SK-N-SH treated with all-trans-retinoic acid at 6 μM for 48 hours (cell line): ENCODE results near the gene ACBD6.

Source experiments
- CSDC2 ChIP-seq: fragments of 250-450 bp; sonication (Bioruptor Pico); IDR thresholded peaks from 2 replicates; pipeline ENCODE4 v1.5.0; 2020; ENCODE audit warnings: mild to moderate bottlenecking, moderate library complexity
- ESRRG ChIP-seq: fragments of 250-450 bp; sonication (Bioruptor Pico); IDR thresholded peaks from 2 replicates; pipeline ENCODE4 v1.6.1; 2021; ENCODE audit warnings: mild to moderate bottlenecking
- PPARA ChIP-seq: fragments of 250-450 bp; sonication (Bioruptor Pico); IDR thresholded peaks from 2 replicates; pipeline ENCODE4 v1.5.0; 2020; ENCODE audit warnings: mild to moderate bottlenecking, borderline replicate concordance
- RARB ChIP-seq: fragments of 250-450 bp; sonication (Bioruptor Pico); IDR thresholded peaks from 2 replicates; pipeline ENCODE4 v1.8.0; 2021; ENCODE audit warnings: mild to moderate bottlenecking, moderate library complexity
- TOX ChIP-seq: fragments of 250-450 bp; sonication (Bioruptor Pico); IDR thresholded peaks from 2 replicates; pipeline ENCODE4 v1.8.0; 2021; ENCODE audit warnings: mild to moderate bottlenecking, moderate library complexity, borderline replicate concordance
- ZC3H10 ChIP-seq: fragments of 250-450 bp; sonication (Bioruptor Pico); IDR thresholded peaks from 2 replicates; pipeline ENCODE4 v1.5.1; 2021; ENCODE audit warnings: mild to moderate bottlenecking, moderate library complexity
- ZFP3 ChIP-seq: fragments of 250-450 bp; sonication (Bioruptor Pico); IDR thresholded peaks from 2 replicates; pipeline ENCODE4 v1.5.0; 2020; ENCODE audit warnings: mild to moderate bottlenecking, moderate library complexity
- ZNF70 ChIP-seq: fragments of 450-650 bp; formaldehyde crosslinking; IDR thresholded peaks from 2 replicates; pipeline ENCODE4 v1.5.0; 2020; ENCODE audit warnings: mild to moderate bottlenecking, moderate library complexity
- TF ChIP-seq, protein P1 (sequence below): fragments of 250-450 bp; sonication (Bioruptor Pico); IDR thresholded peaks from 2 replicates; pipeline ENCODE4 v1.8.0; 2020; ENCODE audit warnings: mild to moderate bottlenecking, moderate library complexity, borderline replicate concordance
- TF ChIP-seq, protein P2 (sequence below): fragments of 250-450 bp; sonication (Bioruptor Pico); IDR thresholded peaks from 2 replicates; pipeline ENCODE4 v1.5.1; 2020; ENCODE audit warnings: low read depth, mild to moderate bottlenecking, moderate library complexity

DNA sequence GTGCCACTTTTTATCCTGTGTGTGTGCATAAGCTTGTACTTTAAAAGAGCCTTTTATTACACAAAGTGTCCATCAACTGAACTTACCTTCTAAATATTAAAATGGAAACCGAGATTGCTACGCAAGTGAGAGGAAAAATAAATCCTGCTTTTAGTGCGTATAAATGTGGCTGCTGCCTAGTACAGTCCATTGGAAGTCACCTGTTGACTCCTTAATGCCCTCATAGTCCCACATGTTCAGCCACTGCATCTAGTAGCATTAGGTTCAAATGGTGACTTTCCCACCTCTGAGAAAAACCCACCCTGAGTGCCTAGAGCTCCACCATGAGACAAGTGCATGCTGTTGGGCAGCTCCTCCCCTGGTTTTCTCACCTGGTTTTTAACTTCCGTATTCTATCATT, 219.3 kb downstream of the ACBD6 start:
- TF ChIP-seq PPARA (CRISPR knock-in tag) (no peak), TOX (CRISPR knock-in tag) (no peak), CSDC2 (CRISPR knock-in tag) (no peak), ZNF70 (CRISPR knock-in tag) (no peak), ZC3H10 (CRISPR knock-in tag) (no peak), ZFP3 (no peak), ESRRG (no peak), RARB (CRISPR knock-in tag) (no peak)
- TF ChIP-seq, protein P1, sequence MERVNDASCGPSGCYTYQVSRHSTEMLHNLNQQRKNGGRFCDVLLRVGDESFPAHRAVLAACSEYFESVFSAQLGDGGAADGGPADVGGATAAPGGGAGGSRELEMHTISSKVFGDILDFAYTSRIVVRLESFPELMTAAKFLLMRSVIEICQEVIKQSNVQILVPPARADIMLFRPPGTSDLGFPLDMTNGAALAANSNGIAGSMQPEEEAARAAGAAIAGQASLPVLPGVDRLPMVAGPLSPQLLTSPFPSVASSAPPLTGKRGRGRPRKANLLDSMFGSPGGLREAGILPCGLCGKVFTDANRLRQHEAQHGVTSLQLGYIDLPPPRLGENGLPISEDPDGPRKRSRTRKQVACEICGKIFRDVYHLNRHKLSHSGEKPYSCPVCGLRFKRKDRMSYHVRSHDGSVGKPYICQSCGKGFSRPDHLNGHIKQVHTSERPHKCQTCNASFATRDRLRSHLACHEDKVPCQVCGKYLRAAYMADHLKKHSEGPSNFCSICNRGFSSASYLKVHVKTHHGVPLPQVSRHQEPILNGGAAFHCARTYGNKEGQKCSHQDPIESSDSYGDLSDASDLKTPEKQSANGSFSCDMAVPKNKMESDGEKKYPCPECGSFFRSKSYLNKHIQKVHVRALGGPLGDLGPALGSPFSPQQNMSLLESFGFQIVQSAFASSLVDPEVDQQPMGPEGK (CRISPR knock-in tag), result no peak
- TF ChIP-seq, protein P2, sequence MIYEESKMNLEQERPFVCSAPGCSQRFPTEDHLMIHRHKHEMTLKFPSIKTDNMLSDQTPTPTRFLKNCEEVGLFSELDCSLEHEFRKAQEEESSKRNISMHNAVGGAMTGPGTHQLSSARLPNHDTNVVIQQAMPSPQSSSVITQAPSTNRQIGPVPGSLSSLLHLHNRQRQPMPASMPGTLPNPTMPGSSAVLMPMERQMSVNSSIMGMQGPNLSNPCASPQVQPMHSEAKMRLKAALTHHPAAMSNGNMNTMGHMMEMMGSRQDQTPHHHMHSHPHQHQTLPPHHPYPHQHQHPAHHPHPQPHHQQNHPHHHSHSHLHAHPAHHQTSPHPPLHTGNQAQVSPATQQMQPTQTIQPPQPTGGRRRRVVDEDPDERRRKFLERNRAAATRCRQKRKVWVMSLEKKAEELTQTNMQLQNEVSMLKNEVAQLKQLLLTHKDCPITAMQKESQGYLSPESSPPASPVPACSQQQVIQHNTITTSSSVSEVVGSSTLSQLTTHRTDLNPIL (CRISPR knock-in tag), result no peak
